A549 (cell line): ENCODE results near the gene MYH14. TPM values are rescaled to one million over a fixed set of nuclear protein-coding genes. Genes with fewer than 3 reads are reported as not detected.

Experiments used
- ATAC-seq, 2 experiments: fragments of 200-7000 bp in 1 of 2; fragments of >200 bp in 1 of 2; cut with Nextera tagmentation in 1 of 2; cut with Tn5 transposase in 1 of 2; 3 replicates each; pipeline versions ENCODE4 v1.8.0 to v1.9.1; 2018 to 2020; ENCODE audit warnings: mild to moderate bottlenecking in 1 of 2, moderate library complexity in 1 of 2
- CTCF ChIA-PET: fragments of 300-600 bp; sonication (Branson Sonifier 250); formaldehyde crosslinking; extraction: SDS; loops from one replicate; lab custom pipeline; 2021; ENCODE audit warnings: antibody characterized with exemption, inconsistent platforms; lab: Yijun Ruan, JAX
- POLR2A ChIA-PET: fragments of 350-600 bp; formaldehyde crosslinking; extraction: SDS; loops from one replicate; lab custom pipeline; 2021; ENCODE audit warnings: antibody characterized with exemption, inconsistent platforms; lab: Yijun Ruan, JAX
- DNase-seq, 2 experiments: peaks; one replicate each; pipeline versions ENCODE4 v3.0.0 to v3.0.0-alpha.2; 2011 to 2016; ENCODE audit warnings: low read depth in 1 of 2, low spot score in 1 of 2
- FAIRE-seq: peaks from 2 replicates; lab custom pipeline; 2011; peaks lifted over from hg19 to GRCh38; lab: Jason Lieb, UNC
- H3K27ac ChIP-seq, 2 experiments: fragments of >200 bp; sonication (Bioruptor Twin); formaldehyde crosslinking; 3 replicates each; pipeline ENCODE4 v1.5.1; 2016 to 2017
- H3K4me1 ChIP-seq: fragments of >200 bp; sonication (Bioruptor Twin); formaldehyde crosslinking; 3 replicates; pipeline ENCODE4 v1.6.1; 2016
- H3K4me2 ChIP-seq: fragments of >200 bp; sonication (Bioruptor Twin); formaldehyde crosslinking; 3 replicates; pipeline ENCODE4 v1.6.1; 2016
- H3K4me3 ChIP-seq: fragments of >200 bp; sonication (Bioruptor Twin); formaldehyde crosslinking; 3 replicates; pipeline ENCODE4 v1.5.1; 2016
- H3K9me3 ChIP-seq: fragments of >200 bp; sonication (Bioruptor Twin); formaldehyde crosslinking; 3 replicates; pipeline ENCODE4 v1.6.1; 2016
- CEBPB ChIP-seq, 2 experiments: fragments of >200 bp in 1 of 2; sonication (Bioruptor Twin) in 1 of 2; formaldehyde crosslinking in 1 of 2; IDR thresholded peaks; 2 replicates each; pipeline ENCODE4 v1.6.1; 2012 to 2016
- EHF ChIP-seq: fragments of 250-450 bp; sonication (Bioruptor Pico); IDR thresholded peaks from 2 replicates; pipeline ENCODE4 v1.5.0; 2020; ENCODE audit warnings: mild to moderate bottlenecking
- EHMT2 ChIP-seq: fragments of 200-600 bp; sonication (generic); IDR thresholded peaks from 2 replicates; pipeline ENCODE4 v1.6.1; 2016; ENCODE audit warnings: antibody characterized with exemption, low read depth, mild to moderate bottlenecking, moderate library complexity
- HEYL ChIP-seq: fragments of 250-450 bp; sonication (Bioruptor Pico); IDR thresholded peaks from 2 replicates; pipeline ENCODE4 v1.8.0; 2021; ENCODE audit warnings: mild to moderate bottlenecking, moderate library complexity
- HOXA7 ChIP-seq: fragments of 250-450 bp; sonication (Bioruptor Pico); IDR thresholded peaks from 2 replicates; pipeline ENCODE4 v1.5.0; 2020; ENCODE audit warnings: mild to moderate bottlenecking, moderate library complexity
- MAFK ChIP-seq: fragments of 450-650 bp; IDR thresholded peaks from 2 replicates; pipeline ENCODE4 v1.6.1; 2014; ENCODE audit not compliant: partially characterized antibody
- MAZ ChIP-seq: fragments of 150-350 bp; IDR thresholded peaks from 2 replicates; pipeline ENCODE4 v1.6.1; 2014; ENCODE audit warnings: antibody characterized with exemption, low read depth, low read length, borderline replicate concordance
- NFE2L2 ChIP-seq: fragments of 150-350 bp; conservative IDR thresholded peaks from 2 replicates; pipeline ENCODE4 v1.6.1; 2014; ENCODE audit warnings: low read length
- PHF8 ChIP-seq: fragments of 200-600 bp; sonication (generic); IDR thresholded peaks from 2 replicates; pipeline ENCODE4 v1.6.1; 2016; ENCODE audit warnings: low read depth, mild to moderate bottlenecking, antibody characterized with exemption, moderate library complexity, borderline replicate concordance
- SMC3 ChIP-seq: fragments of >200 bp; sonication (Bioruptor Twin); formaldehyde crosslinking; IDR thresholded peaks from 3 replicates; pipeline ENCODE4 v1.6.1; 2018; ENCODE audit warnings: inconsistent platforms
- WGBS: methylation state at CpG from one replicate; pipeline ENCODE4 v1.1.6; 2017; ENCODE audit errors: missing lambda C conversion rate; 5-methylcytosine and 5-hydroxymethylcytosine counted together
- polyA plus RNA-seq, 4 experiments: library from polyadenylated mRNA; depleted of rRNA in 3 of 4; stranded (reverse); fragments of >200 nt; fragmentation: RNase III in 1 of 4; extraction: RNeasy Plus Mini Kit Qiagen cat#74134 plus additional on column Dnase treatment in 1 of 4; gene quantifications; 2 replicates in 3 of 4; 3 replicates in 1 of 4; pipeline ENCODE4 v1.2.3, GENCODE V29; 2011 to 2017
- TF ChIP-seq, protein P1 (sequence below): fragments of 150-350 bp; IDR thresholded peaks from 2 replicates; pipeline ENCODE4 v1.6.1; 2014; ENCODE audit warnings: low read depth, mild to moderate bottlenecking, low read length
- TF ChIP-seq, protein P2 (sequence below): IDR thresholded peaks from 2 replicates; pipeline ENCODE4 v1.6.1; 2012; ENCODE audit warnings: low read depth, borderline replicate concordance
- TF ChIP-seq, protein P3 (sequence below): fragments of 450-650 bp; IDR thresholded peaks from 2 replicates; pipeline ENCODE4 v1.6.1; 2014; ENCODE audit warnings: antibody characterized with exemption
- TF ChIP-seq, protein P4 (sequence below): fragments of 250-450 bp; sonication (Bioruptor Pico); IDR thresholded peaks from 2 replicates; pipeline ENCODE4 v1.5.0; 2021; ENCODE audit warnings: mild to moderate bottlenecking, moderate library complexity, borderline replicate concordance

The MYH14 gene
- polyA plus RNA-seq, 2 of the 4 experiments (the other 2 are of a cell fraction), result 4.0 to 7.0 TPM

DNA sequence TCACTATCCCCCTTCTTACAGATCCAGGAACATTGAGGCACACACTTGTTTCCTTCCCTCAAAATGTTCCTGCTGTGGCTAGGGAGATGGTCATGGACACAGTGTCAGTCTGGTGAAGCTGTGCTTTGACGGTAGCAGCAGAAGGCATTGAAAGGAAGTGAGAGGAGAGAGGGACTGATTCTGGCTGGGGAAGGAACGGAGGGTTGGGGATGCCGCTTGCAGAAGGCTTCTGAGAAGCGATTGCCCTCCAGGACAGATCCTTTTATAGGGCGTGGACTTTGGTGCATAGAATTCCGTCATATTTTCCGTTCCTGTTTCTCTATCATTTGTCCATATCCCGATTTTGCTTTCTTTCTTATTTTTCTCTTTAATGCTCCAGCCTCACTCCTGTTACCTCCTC is 14.1 kb upstream of the MYH14 start:
- FAIRE-seq, result no peak
- no peak for ATAC-seq
- Histone ChIP-seq H3K4me1 (no peaks in the 10 kb centered on the region), H3K4me2 (no peak overlapping the region), H3K4me3 (no peak overlapping the region), H3K27ac (no peak overlapping the region), H3K9me3 (peaks cover 5% of the 10 kb centered on the region; the same call in 1 of the 3 replicates)
- TF ChIP-seq, protein P1, sequence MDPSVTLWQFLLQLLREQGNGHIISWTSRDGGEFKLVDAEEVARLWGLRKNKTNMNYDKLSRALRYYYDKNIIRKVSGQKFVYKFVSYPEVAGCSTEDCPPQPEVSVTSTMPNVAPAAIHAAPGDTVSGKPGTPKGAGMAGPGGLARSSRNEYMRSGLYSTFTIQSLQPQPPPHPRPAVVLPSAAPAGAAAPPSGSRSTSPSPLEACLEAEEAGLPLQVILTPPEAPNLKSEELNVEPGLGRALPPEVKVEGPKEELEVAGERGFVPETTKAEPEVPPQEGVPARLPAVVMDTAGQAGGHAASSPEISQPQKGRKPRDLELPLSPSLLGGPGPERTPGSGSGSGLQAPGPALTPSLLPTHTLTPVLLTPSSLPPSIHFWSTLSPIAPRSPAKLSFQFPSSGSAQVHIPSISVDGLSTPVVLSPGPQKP, result no peak
- 53% methylated on average over 8 of the region's 8 CpGs for WGBS
- POLR2A ChIA-PET, result no interaction called here
- DNase-seq, result no peak
- CTCF ChIA-PET, result interaction anchor here (1.4 to 1.6 kb wide), 2 partner anchors 9 to 15 kb away, joined by 4 to 5 read pairs; no protein-coding TSS in a partner anchor

DNA sequence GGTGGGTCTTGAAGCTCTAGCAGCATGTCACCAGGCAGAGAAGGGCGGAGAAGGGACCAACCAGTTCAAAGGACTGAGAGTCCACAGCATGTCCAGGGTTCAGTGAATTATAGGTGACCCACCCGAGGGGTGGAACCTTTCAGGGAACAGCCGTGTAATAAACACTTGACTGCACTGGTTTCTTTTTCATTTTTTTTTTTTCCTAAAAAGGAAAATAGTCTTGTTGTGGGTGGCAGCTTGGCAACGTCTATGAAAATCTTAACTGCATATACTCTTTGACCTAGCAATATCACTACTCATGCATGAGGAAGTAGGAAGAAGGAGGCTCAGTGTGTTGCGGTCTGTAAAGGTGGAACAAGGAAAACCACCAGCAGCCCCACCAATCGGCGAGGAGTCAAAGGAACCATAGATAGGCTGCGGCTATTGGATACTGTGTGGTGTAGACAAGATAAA is 13.0 kb upstream of the MYH14 start:
- H3K9me3 ChIP-seq, result peaks cover 5% of the 10 kb centered on the region; the same call in 1 of the 3 replicates
- no peak overlapping the region for H3K27ac ChIP-seq
- H3K4me2 ChIP-seq, result no peak overlapping the region
- ATAC-seq (no peak), FAIRE-seq (no peak), DNase-seq (no peak)
- TF ChIP-seq SMC3 (no peak), MAFK (no peak), EHMT2 (no peak), CEBPB (IDR thresholded peaks at IDR 0.05) (no peak)
- TF ChIP-seq, protein P2, sequence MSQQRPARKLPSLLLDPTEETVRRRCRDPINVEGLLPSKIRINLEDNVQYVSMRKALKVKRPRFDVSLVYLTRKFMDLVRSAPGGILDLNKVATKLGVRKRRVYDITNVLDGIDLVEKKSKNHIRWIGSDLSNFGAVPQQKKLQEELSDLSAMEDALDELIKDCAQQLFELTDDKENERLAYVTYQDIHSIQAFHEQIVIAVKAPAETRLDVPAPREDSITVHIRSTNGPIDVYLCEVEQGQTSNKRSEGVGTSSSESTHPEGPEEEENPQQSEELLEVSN, result no peak
- 54% methylated on average over 8 of the region's 8 CpGs for WGBS
- H3K4me1 ChIP-seq, result no peaks in the 10 kb centered on the region
- ChIA-PET CTCF (interaction anchor here (0.6 to 1.3 kb wide), 4 partner anchors 13 to 90 kb away, joined by 3 read pairs; no protein-coding TSS in a partner anchor), POLR2A (no interaction called here)
- no peak overlapping the region for H3K4me3 ChIP-seq

DNA sequence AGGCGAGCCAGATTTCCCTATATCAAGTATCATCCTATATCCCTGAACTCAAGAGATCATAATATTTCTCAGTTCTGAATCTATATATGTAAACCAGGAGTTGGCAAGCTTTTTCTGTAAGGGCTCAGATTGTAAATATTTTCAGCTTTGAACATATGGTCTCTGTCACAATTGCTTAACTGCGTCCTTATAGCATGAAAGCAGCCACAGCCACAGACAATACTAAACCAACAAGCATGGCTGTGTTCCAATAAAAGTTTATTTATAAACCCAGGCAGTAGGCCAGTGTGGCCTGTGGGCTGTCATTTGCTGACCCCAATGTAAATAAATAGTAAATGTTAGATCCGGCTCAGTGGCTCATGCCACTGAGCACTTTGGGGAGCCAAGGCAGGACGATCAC is 12.2 kb upstream of the MYH14 start:
- H3K4me2 ChIP-seq, result no peak overlapping the region

More for the DNA sequence above, 12.2 kb upstream of the MYH14 start:
- TF ChIP-seq PHF8 (no peak), MAZ (no peak), NFE2L2 (no peak), MAFK (no peak), HOXA7 (CRISPR knock-in tag) (no peak), HEYL (CRISPR knock-in tag) (no peak), EHF (no peak)
- TF ChIP-seq, protein P2, result no peak
- TF ChIP-seq, protein P3, sequence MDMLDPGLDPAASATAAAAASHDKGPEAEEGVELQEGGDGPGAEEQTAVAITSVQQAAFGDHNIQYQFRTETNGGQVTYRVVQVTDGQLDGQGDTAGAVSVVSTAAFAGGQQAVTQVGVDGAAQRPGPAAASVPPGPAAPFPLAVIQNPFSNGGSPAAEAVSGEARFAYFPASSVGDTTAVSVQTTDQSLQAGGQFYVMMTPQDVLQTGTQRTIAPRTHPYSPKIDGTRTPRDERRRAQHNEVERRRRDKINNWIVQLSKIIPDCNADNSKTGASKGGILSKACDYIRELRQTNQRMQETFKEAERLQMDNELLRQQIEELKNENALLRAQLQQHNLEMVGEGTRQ, result no peak
- TF ChIP-seq, protein P4, sequence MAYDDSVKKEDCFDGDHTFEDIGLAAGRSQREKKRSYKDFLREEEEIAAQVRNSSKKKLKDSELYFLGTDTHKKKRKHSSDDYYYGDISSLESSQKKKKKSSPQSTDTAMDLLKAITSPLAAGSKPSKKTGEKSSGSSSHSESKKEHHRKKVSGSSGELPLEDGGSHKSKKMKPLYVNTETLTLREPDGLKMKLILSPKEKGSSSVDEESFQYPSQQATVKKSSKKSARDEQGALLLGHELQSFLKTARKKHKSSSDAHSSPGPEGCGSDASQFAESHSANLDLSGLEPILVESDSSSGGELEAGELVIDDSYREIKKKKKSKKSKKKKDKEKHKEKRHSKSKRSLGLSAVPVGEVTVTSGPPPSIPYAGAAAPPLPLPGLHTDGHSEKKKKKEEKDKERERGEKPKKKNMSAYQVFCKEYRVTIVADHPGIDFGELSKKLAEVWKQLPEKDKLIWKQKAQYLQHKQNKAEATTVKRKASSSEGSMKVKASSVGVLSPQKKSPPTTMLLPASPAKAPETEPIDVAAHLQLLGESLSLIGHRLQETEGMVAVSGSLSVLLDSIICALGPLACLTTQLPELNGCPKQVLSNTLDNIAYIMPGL (CRISPR knock-in tag), result no peak
- 20% methylated on average over 4 of the region's 4 CpGs for WGBS
- Histone ChIP-seq H3K9me3 (peaks cover 2% of the 10 kb centered on the region; the same call in 1 of the 3 replicates), H3K4me3 (no peak overlapping the region), H3K27ac (no peak overlapping the region), H3K4me1 (no peaks in the 10 kb centered on the region)
- DNase-seq (no peak), FAIRE-seq (no peak), ATAC-seq (no peak)
- ChIA-PET CTCF (interaction anchor here (1.0 to 2.0 kb wide), 4 partner anchors 10 to 44 kb away, joined by 3 to 5 read pairs (median 4); no protein-coding TSS in a partner anchor), POLR2A (no interaction called here)
